Astrocyte of the spinal cord (primary cell): ENCODE measurements around the gene MYOM1.
A peak's percentile ranks its signal among the peaks of the same experiment; 100 is the strongest.

Experiments
- DNase-seq: peaks from one replicate; pipeline ENCODE4 v3.0.0; 2011; ENCODE audit warnings: low read depth, low spot score
- H3K4me3 ChIP-seq: 2 replicates; pipeline ENCODE4 v1.5.1; 2011; ENCODE audit warnings: low read depth, mild to moderate bottlenecking, low read length, moderate library complexity
- CTCF ChIP-seq: IDR thresholded peaks from 2 replicates; pipeline ENCODE4 v1.5.1; 2012; ENCODE audit warnings: low read depth, mild to moderate bottlenecking, low read length, inconsistent platforms
- in situ Hi-C: cut with HindIII; loops from 2 replicates; pipeline ENCODE4 v1.10.0; 2017; ENCODE audit warnings: low sequenced_read_pairs

The MYOM1 gene

GRCh38 chr18:3250237-3251107 is 30.7 kb upstream of the MYOM1 start:
- DNase-seq: peak; percentile 72
- in situ Hi-C loops: no loop called here
- no peak for TF ChIP-seq CTCF
- peak overlapping the region; percentile 9 for H3K4me3 ChIP-seq

GRCh38 chr18:3248658-3249359 is 29.0 kb upstream of the MYOM1 start:
- in situ Hi-C loops: no loop called here
- no peak for TF ChIP-seq CTCF
- DNase-seq: peak; percentile 63
- H3K4me3 ChIP-seq: peak overlapping the region; percentile 94

- peak overlapping the region; percentile 94 for H3K4me3 ChIP-seq
- in situ Hi-C loops: no loop called here
- TF ChIP-seq CTCF: no peak
- peak; percentile 59 for DNase-seq
Measured at GRCh38 chr18:3248062-3248657, 28.4 kb upstream of the MYOM1 start.

- peak within 1 kb of the TSS; percentile 94 for H3K4me3 ChIP-seq
- no peak for TF ChIP-seq CTCF
- in situ Hi-C loops: no loop called here
- DNase-seq: peak; percentile 100
Measured at GRCh38 chr18:3247240-3248061, 27.7 kb upstream of the MYOM1 start, which contains the start of gene MYL12A. MYL12A (plus strand) TSS chr18:3247801; CDS start chr18:3253248, 5,447 bp downstream.

GRCh38 chr18:3246635-3247239 is 27.0 kb upstream of the MYOM1 start:
- TF ChIP-seq CTCF: no peak
- in situ Hi-C loops: no loop called here
- no peak for DNase-seq
- H3K4me3 ChIP-seq: peak overlapping the region; percentile 52
